Smooth muscle cell (in vitro differentiated cells): Measurements from ENCODE around the gene CNNM1. TPM values are rescaled to one million over a fixed set of nuclear protein-coding genes. Genes with fewer than 3 reads are reported as not detected.

ENCODE experiments used
- DNase-seq: peaks from one replicate; lab custom pipeline; 2025; ENCODE audit not compliant: unreplicated experiment; lab: John Stamatoyannopoulos, UW
- H2AFZ ChIP-seq: fragments of 200-600 bp; sonication (generic); 2 replicates; pipeline ENCODE4 v1.6.0; 2016; ENCODE audit warnings: antibody characterized with exemption, low read depth, mild to moderate bottlenecking
- H3F3A ChIP-seq: fragments of 200-600 bp; sonication (generic); 2 replicates; pipeline ENCODE4 v1.6.0; 2017; ENCODE audit warnings: antibody characterized with exemption, low read depth
- H3K27ac ChIP-seq: fragments of 200-600 bp; sonication (generic); 2 replicates; pipeline ENCODE4 v1.5.1; 2016; ENCODE audit warnings: low read depth, mild to moderate bottlenecking
- H3K27me3 ChIP-seq: fragments of 200-600 bp; sonication (generic); 2 replicates; pipeline ENCODE4 v1.6.1; 2016; ENCODE audit warnings: low read depth, mild to moderate bottlenecking
- H3K36me3 ChIP-seq: fragments of 200-600 bp; sonication (generic); 2 replicates; pipeline ENCODE4 v1.5.1; 2016; ENCODE audit warnings: low read depth
- H3K4me1 ChIP-seq: fragments of 200-600 bp; sonication (generic); 2 replicates; pipeline ENCODE4 v1.5.1; 2016; ENCODE audit warnings: low read depth
- H3K4me2 ChIP-seq: fragments of 200-600 bp; sonication (generic); 2 replicates; pipeline ENCODE4 v1.6.0; 2016; ENCODE audit warnings: mild to moderate bottlenecking
- H3K4me3 ChIP-seq: fragments of 200-600 bp; sonication (generic); 2 replicates; pipeline ENCODE4 v1.5.1; 2016; ENCODE audit warnings: mild to moderate bottlenecking
- H3K79me2 ChIP-seq: fragments of 200-600 bp; sonication (generic); 2 replicates; pipeline ENCODE4 v1.6.0; 2016; ENCODE audit warnings: low read depth, mild to moderate bottlenecking
- H3K9ac ChIP-seq: fragments of 200-600 bp; sonication (generic); 2 replicates; pipeline ENCODE4 v1.6.0; 2016; ENCODE audit warnings: low read depth
- H3K9me3 ChIP-seq: fragments of 200-600 bp; sonication (generic); replicated peaks from 2 replicates; pipeline ENCODE4 v1.5.1; 2016; ENCODE audit warnings: low read depth
- H4K20me1 ChIP-seq: fragments of 200-600 bp; sonication (generic); 2 replicates; pipeline ENCODE4 v1.6.0; 2016; ENCODE audit warnings: low read depth
- WGBS: methylation state at CpG from one replicate; pipeline ENCODE4 v1.1.7; 2016; ENCODE audit warnings: low lambda C conversion rate; 5-methylcytosine and 5-hydroxymethylcytosine counted together
- polyA plus RNA-seq: library from polyadenylated mRNA; unstranded; fragments of >200 nt; fragmentation: Nextera tagmentation; extraction: Ambion mirVana; gene quantifications from 2 replicates; pipeline ENCODE4 v1.2.1, GENCODE V29; 2016
- total RNA-seq: library from RNA; depleted of rRNA; stranded (reverse); fragments of >200 nt; gene quantifications from 2 replicates; pipeline ENCODE4 v1.2.3, GENCODE V29; 2014
- TF ChIP-seq, protein P1 (sequence below): fragments of 200-600 bp; sonication (generic); IDR thresholded peaks from 2 replicates; pipeline ENCODE4 v1.5.1; 2017; ENCODE audit warnings: borderline replicate concordance, mild to moderate bottlenecking, antibody characterized with exemption; ENCODE audit not compliant: insufficient read depth, poor library complexity, severe bottlenecking

Gene CNNM1
- total and polyA plus RNA-seq, 2 experiments from 2014 or later = 0.04 TPM; not detected in 1

GRCh38 chr10:99410146-99410545 is 81.0 kb downstream of the CNNM1 start:
- 100% methylated on average over 1 of the region's 1 CpG for WGBS
- Histone ChIP-seq H3K79me2 (no peaks in the 10 kb centered on the region), H3K4me2 (no peak overlapping the region), H3K9me3 (no peaks in the 10 kb centered on the region), H4K20me1 (peaks cover 11% of the 10 kb centered on the region), H3K27me3 (no peaks in the 10 kb centered on the region), H3K9ac (no peak overlapping the region), H3K4me3 (no peak overlapping the region), H3F3A (no peaks in the 10 kb centered on the region), H3K4me1 (no peaks in the 10 kb centered on the region), H2AFZ (no peak overlapping the region), H3K36me3 (peaks cover 9% of the 10 kb centered on the region), H3K27ac (no peak overlapping the region)
- DNase-seq = no peak
- TF ChIP-seq, protein P1, sequence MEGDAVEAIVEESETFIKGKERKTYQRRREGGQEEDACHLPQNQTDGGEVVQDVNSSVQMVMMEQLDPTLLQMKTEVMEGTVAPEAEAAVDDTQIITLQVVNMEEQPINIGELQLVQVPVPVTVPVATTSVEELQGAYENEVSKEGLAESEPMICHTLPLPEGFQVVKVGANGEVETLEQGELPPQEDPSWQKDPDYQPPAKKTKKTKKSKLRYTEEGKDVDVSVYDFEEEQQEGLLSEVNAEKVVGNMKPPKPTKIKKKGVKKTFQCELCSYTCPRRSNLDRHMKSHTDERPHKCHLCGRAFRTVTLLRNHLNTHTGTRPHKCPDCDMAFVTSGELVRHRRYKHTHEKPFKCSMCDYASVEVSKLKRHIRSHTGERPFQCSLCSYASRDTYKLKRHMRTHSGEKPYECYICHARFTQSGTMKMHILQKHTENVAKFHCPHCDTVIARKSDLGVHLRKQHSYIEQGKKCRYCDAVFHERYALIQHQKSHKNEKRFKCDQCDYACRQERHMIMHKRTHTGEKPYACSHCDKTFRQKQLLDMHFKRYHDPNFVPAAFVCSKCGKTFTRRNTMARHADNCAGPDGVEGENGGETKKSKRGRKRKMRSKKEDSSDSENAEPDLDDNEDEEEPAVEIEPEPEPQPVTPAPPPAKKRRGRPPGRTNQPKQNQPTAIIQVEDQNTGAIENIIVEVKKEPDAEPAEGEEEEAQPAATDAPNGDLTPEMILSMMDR = no peak

GRCh38 chr10:99410876-99411275 is 81.7 kb downstream of the CNNM1 start:
- no peaks in the 10 kb centered on the region for H3K4me1 ChIP-seq
- TF ChIP-seq, protein P1 = no peak
- H3K9ac ChIP-seq = no peak overlapping the region
- no peak overlapping the region for H2AFZ ChIP-seq
- no peak overlapping the region for H3K4me3 ChIP-seq
- peaks cover 11% of the 10 kb centered on the region for H4K20me1 ChIP-seq
- DNase-seq = no peak
- peaks cover 4% of the 10 kb centered on the region for H3K36me3 ChIP-seq
- H3K4me2 ChIP-seq = no peak overlapping the region
- H3K9me3 ChIP-seq = no peaks in the 10 kb centered on the region
- WGBS = 89% methylated on average over 4 of the region's 4 CpGs
- H3K79me2 ChIP-seq = no peaks in the 10 kb centered on the region
- no peak overlapping the region for H3K27ac ChIP-seq
- H3K27me3 ChIP-seq = no peaks in the 10 kb centered on the region
- no peaks in the 10 kb centered on the region for H3F3A ChIP-seq

DNA sequence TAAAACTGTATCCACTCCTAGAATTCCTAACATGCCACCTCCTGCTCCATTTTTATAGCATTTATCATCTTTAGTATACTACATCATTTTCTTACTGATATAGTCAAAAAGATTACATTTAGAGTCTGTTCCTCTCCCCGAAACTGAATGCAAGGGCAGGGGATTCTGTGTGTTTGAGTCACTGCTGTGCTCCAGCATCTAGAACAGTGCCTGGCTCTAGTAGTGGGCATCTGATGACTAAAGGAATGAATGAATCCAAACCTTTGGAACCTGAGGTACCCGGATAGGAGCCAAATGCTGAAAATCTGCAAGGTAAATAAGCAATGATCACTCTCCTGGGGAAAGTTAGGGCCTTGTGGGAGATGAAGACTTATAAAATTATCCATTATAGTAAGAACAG is 82.4 kb downstream of the CNNM1 start:
- H3K79me2 ChIP-seq = no peaks in the 10 kb centered on the region
- no peak overlapping the region for H3K4me2 ChIP-seq
- WGBS = 97% methylated on average over 2 of the region's 2 CpGs
- H3K9ac ChIP-seq = no peak overlapping the region
- no peaks in the 10 kb centered on the region for H3K4me1 ChIP-seq
- no peaks in the 10 kb centered on the region for H3K27me3 ChIP-seq
- H3K36me3 ChIP-seq = no peaks in the 10 kb centered on the region
- no peak overlapping the region for H3K4me3 ChIP-seq
- DNase-seq = no peak
- H3K27ac ChIP-seq = no peak overlapping the region
- H3F3A ChIP-seq = no peaks in the 10 kb centered on the region
- H3K9me3 ChIP-seq = no peaks in the 10 kb centered on the region
- TF ChIP-seq, protein P1 = no peak
- H4K20me1 ChIP-seq = peaks cover 11% of the 10 kb centered on the region
- no peak overlapping the region for H2AFZ ChIP-seq

- TF ChIP-seq, protein P1 = no peak
- Histone ChIP-seq H3K27ac (no peak overlapping the region), H4K20me1 (peaks cover 11% of the 10 kb centered on the region), H2AFZ (no peak overlapping the region), H3K9me3 (no peaks in the 10 kb centered on the region), H3K4me1 (no peaks in the 10 kb centered on the region), H3K4me3 (no peak overlapping the region), H3K36me3 (no peaks in the 10 kb centered on the region), H3K79me2 (no peaks in the 10 kb centered on the region), H3F3A (no peaks in the 10 kb centered on the region), H3K4me2 (no peak overlapping the region), H3K27me3 (no peaks in the 10 kb centered on the region), H3K9ac (no peak overlapping the region)
- WGBS = 89% methylated on average over 1 of the region's 1 CpG
- no peak for DNase-seq
Measured at GRCh38 chr10:99412099-99412498, 82.9 kb downstream of the CNNM1 start.
